RPMI7951 (cell line): ENCODE results near the gene PSMD8. TPM values are rescaled to one million over a fixed set of nuclear protein-coding genes. Genes with fewer than 3 reads are reported as not detected.
A peak's percentile ranks its signal among the peaks of the same experiment; 100 is the strongest.
"Not testable (repeated sequence)": the region's sequence is repeated elsewhere in the genome, so short reads cannot be mapped to it uniquely, and the experiment has no call there.

Source experiments
- DNase-seq: peaks from one replicate; pipeline ENCODE4 v3.0.0-alpha.2; 2012; ENCODE audit warnings: low read depth
- total RNA-seq: library from RNA; depleted of rRNA; stranded (reverse); fragments of >200 nt; shearing (Covaris generic); gene quantifications from 2 replicates; pipeline ENCODE4 v1.2.3, GENCODE V29; 2014

PSMD8 gene
- total RNA-seq, 1 experiment from 2014 or later = 533 TPM

GRCh38 chr19:38411041-38411712 is 36.8 kb downstream of the PSMD8 start:
- DNase-seq = no peak

GRCh38 chr19:38411898-38412297 is 37.5 kb downstream of the PSMD8 start:
- DNase-seq = not testable (repeated sequence)

- no peak for DNase-seq
Observed at GRCh38 chr19:38412491-38412890, 38.1 kb downstream of the PSMD8 start.

- no peak for DNase-seq
Observed at GRCh38 chr19:38412961-38413360, 38.6 kb downstream of the PSMD8 start.

GRCh38 chr19:38413416-38413815 is 39.0 kb downstream of the PSMD8 start:
- no peak for DNase-seq

- no peak for DNase-seq
Observed at GRCh38 chr19:38417146-38417543, 42.8 kb downstream of the PSMD8 start.

GRCh38 chr19:38417544-38418506 is 43.5 kb downstream of the PSMD8 start:
- peak; percentile 36 for DNase-seq

GRCh38 chr19:38420935-38421334 is 46.6 kb downstream of the PSMD8 start:
- no peak for DNase-seq

GRCh38 chr19:38421856-38422255 is 47.5 kb downstream of the PSMD8 start:
- no peak for DNase-seq

- no peak for DNase-seq
Observed at GRCh38 chr19:38422438-38422837, 48.1 kb downstream of the PSMD8 start.

GRCh38 chr19:38424272-38424671 is 49.9 kb downstream of the PSMD8 start:
- no peak for DNase-seq

GRCh38 chr19:38425222-38425809 is 50.9 kb downstream of the PSMD8 start:
- DNase-seq = no peak

GRCh38 chr19:38425810-38426466 is 51.6 kb downstream of the PSMD8 start, which contains the start of gene RASGRP4:
Gene RASGRP4 (minus strand): TSS chr19:38426219. CDS start chr19:38426091, 128 bp downstream.
- DNase-seq = no peak

GRCh38 chr19:38427035-38427677 is 52.8 kb downstream of the PSMD8 start:
- not testable (repeated sequence) for DNase-seq

- DNase-seq = peak; percentile 44
Observed at GRCh38 chr19:38429055-38429810, 54.9 kb downstream of the PSMD8 start.

- no peak for DNase-seq
Observed at GRCh38 chr19:38429811-38430156, 55.4 kb downstream of the PSMD8 start.

GRCh38 chr19:38430931-38431330 is 56.6 kb downstream of the PSMD8 start:
- DNase-seq = no peak

- DNase-seq = peak; percentile 34
Observed at GRCh38 chr19:38433268-38433733, 58.9 kb downstream of the PSMD8 start, which contains the start of gene RYR1. Gene RYR1 (plus strand): TSS chr19:38433691. CDS start chr19:38433830, 139 bp downstream.
